Measurements from ENCODE around the gene ELMO1. TPM values are rescaled to one million over a fixed set of nuclear protein-coding genes. Genes with fewer than 3 reads are reported as not detected.

ELMO1 gene
- total RNA-seq, 2 donors from 2014 or later: 10.9 to 56.0 TPM

- Histone ChIP-seq H3K27me3 (no peaks in the 10 kb centered on the region), H3K4me3 (no peak overlapping the region), H3K27ac (no peak overlapping the region), H3K9me3 (no peaks in the 10 kb centered on the region), H3K4me1 (peaks cover 30% of the 10 kb centered on the region), H3K36me3 (replicated peaks in 1 of 2; ENCODE audit: insufficient read depth in 1 of 2, low read depth in 2 of 2) (no peaks in the 10 kb centered on the region)
- no peak for TF ChIP-seq POLR2A (IDR thresholded peaks at IDR 0.05)
- intact Hi-C loops (cut with DNase I): no loop called here
- DNase-seq (peak in 2 of 4 donors; percentile 32 to 34), ATAC-seq (no peak)
- WGBS, 2 donors: 61 to 65% methylated on average over 9 of the region's 9 CpGs
These were observed 448.8 kb downstream of the ELMO1 start for GRCh38 chr7:36999626-37000485.

- no peak for ATAC-seq
- H3K27ac ChIP-seq: no peak overlapping the region
- TF ChIP-seq POLR2A (IDR thresholded peaks at IDR 0.05) (no peak), CTCF (IDR thresholded peaks at IDR 0.05) (no peak)
- H3K36me3 ChIP-seq (replicated peaks in 1 of 2; ENCODE audit: insufficient read depth in 1 of 2, low read depth in 2 of 2): no peaks in the 10 kb centered on the region
- H3K4me1 ChIP-seq: peaks cover 34% of the 10 kb centered on the region
- H3K4me3 ChIP-seq: no peak overlapping the region
- 18 to 27% methylated on average over 2 of the region's 2 CpGs for WGBS, 2 donors
- no peaks in the 10 kb centered on the region for H3K9me3 ChIP-seq
- no peak for DNase-seq
- H3K27me3 ChIP-seq: no peaks in the 10 kb centered on the region
- intact Hi-C loops (cut with DNase I): no loop called here
These were observed 452.9 kb downstream of the ELMO1 start for GRCh38 chr7:36995776-36996175.

DNA sequence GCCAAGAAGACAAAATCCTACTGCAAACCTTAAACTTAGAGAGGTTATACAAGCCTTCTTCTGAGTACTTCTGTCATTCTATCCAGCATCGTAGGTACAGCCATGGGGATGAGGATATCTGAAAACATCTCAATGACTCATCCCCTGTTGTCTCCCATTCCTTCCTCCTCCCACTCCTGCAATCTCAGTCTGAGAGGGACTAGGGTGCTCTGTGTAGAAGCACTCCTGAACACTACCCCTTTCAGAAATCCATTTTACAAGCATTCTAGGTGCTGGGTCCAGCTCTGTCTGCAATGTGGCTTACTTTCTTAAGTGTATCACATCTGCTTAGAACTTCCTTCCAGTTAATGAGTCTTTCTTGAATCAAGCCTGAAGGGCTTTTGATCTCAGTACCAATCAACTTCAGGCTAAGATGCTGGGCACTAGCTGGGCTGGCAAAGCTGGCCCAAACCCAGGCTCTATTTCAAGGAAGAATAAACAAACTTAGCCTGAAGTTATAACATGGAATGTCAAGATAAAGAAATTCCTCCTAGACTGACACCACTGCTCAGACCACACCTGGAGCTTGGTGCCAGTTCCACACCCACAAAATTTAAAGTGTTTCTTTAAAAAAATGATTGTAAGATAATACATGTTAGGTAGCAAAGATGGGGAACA, 454.1 kb downstream of the ELMO1 start:
- peaks cover 25% of the 10 kb centered on the region for H3K4me1 ChIP-seq
- ATAC-seq (no peak), DNase-seq (peak in 1 of 4 donors; percentile 47)
- H3K9me3 ChIP-seq: no peaks in the 10 kb centered on the region
- H3K27me3 ChIP-seq: no peaks in the 10 kb centered on the region
- H3K4me3 ChIP-seq: no peak overlapping the region
- no peak for TF ChIP-seq POLR2A (IDR thresholded peaks at IDR 0.05)
- TF ChIP-seq CTCF (IDR thresholded peaks at IDR 0.05): no peak
- no peak overlapping the region for H3K27ac ChIP-seq
- no peaks in the 10 kb centered on the region for H3K36me3 ChIP-seq (replicated peaks in 1 of 2; ENCODE audit: insufficient read depth in 1 of 2, low read depth in 2 of 2)
- WGBS, 2 donors: 83 to 88% methylated on average over 1 of the region's 1 CpG
- intact Hi-C loops (cut with DNase I): no loop called here

DNA sequence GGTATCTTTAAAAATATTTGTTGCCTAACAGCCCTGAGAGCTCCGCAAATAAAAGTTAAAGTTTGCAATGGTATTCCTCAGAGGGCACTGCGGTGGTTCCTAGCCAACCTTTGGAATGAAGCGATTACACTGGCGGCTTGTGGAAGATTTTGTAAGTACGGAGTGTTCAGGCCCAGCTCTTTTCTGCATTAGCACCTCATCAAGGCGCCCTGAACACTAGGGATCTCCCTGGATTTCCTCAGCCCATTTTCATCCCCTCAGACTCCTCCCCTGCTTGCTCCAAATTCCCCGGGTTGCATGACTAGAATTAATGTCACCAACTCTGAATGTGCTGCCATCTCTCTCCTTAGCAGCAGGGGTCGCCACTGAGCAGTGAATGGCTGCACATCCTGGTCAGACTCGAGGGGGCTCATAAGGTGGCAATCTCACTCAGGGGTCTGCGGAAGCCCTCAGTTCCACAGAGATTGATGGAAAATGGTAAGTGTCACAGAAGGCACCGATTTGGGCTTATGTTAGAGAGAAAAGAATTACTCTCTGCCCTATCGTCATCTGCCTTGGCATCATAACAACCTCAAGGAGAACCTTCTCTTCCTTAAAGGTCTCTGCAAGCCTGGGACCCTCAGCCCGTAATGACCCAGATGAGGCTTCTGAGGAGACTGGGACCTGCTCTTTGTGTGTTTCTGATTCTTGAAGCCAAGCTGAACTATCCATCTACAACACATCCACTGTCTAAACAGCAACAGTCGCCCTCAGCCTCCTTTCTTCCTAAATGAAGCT, 461.5 kb downstream of the ELMO1 start:
- H3K9me3 ChIP-seq: no peaks in the 10 kb centered on the region
- H3K27ac ChIP-seq: no peak overlapping the region
- peak; percentile 85 for ATAC-seq
- H3K4me1 ChIP-seq: no peaks in the 10 kb centered on the region
- WGBS, 2 donors: 32 to 39% methylated on average over 14 of the region's 14 CpGs
- no peaks in the 10 kb centered on the region for H3K36me3 ChIP-seq (replicated peaks in 1 of 2; ENCODE audit: insufficient read depth in 1 of 2, low read depth in 2 of 2)
- no peaks in the 10 kb centered on the region for H3K27me3 ChIP-seq
- intact Hi-C loops (cut with DNase I): no loop called here
- peak; percentile 71 to 83 (median 76) for DNase-seq
- TF ChIP-seq POLR2A (IDR thresholded peaks at IDR 0.05): no peak
- peak; percentile 80 to 96 (median 91) for TF ChIP-seq CTCF (IDR thresholded peaks at IDR 0.05)
- H3K4me3 ChIP-seq: no peak overlapping the region

GRCh38 chr7:36986511-36986933, 462.1 kb downstream of the ELMO1 start:
- Histone ChIP-seq H3K4me1 (no peaks in the 10 kb centered on the region), H3K4me3 (no peak overlapping the region), H3K36me3 (replicated peaks in 1 of 2; ENCODE audit: insufficient read depth in 1 of 2, low read depth in 2 of 2) (no peaks in the 10 kb centered on the region), H3K27me3 (no peaks in the 10 kb centered on the region), H3K27ac (no peak overlapping the region), H3K9me3 (no peaks in the 10 kb centered on the region)
- ATAC-seq (no peak), DNase-seq (no peak)
- 18 to 22% methylated on average over 5 of the region's 5 CpGs for WGBS, 2 donors
- TF ChIP-seq CTCF (IDR thresholded peaks at IDR 0.05) (no peak), POLR2A (IDR thresholded peaks at IDR 0.05) (no peak)
- intact Hi-C loops (cut with DNase I): no loop called here

Data from body of pancreas (tissue), 4 donors.